K562 (cell line): Measurements from ENCODE around the gene MSMO1.

Experiments
- HDGF ChIP-seq: fragments of 450-650 bp; IDR thresholded peaks from 2 replicates; pipeline ENCODE4 v1.6.1; 2016
- JUNB ChIP-seq: fragments of 450-650 bp; formaldehyde crosslinking; conservative IDR thresholded peaks from 2 replicates; pipeline ENCODE4 v1.4.0; 2020; ENCODE audit warnings: mild to moderate bottlenecking
- TAF1 ChIP-seq: IDR thresholded peaks from 2 replicates; pipeline ENCODE4 v1.6.1; 2011; ENCODE audit warnings: mild to moderate bottlenecking, low read length, moderate library complexity; ENCODE audit not compliant: insufficient read depth, control insufficient read depth, severe bottlenecking; ENCODE audit errors: extremely low read depth
- ZFP91 ChIP-seq: sonication (generic); formaldehyde crosslinking; IDR thresholded peaks from 2 replicates; pipeline ENCODE4 v1.8.0; 2022; ENCODE audit warnings: mild to moderate bottlenecking, missing genetic modification reagents

GRCh38 chr4:165345666-165346417 is 18.4 kb downstream of the MSMO1 start:
- no peak for TF ChIP-seq HDGF
- no peak for TF ChIP-seq JUNB
- TF ChIP-seq ZFP91 (CRISPR knock-in tag), result no peak
- no peak for TF ChIP-seq TAF1
